NT2/D1 (cell line): Measurements from ENCODE around the gene FAP.

Experiments
- SUZ12 ChIP-seq: IDR thresholded peaks from 2 replicates; pipeline ENCODE4 v1.6.1; 2011; ENCODE audit not compliant: insufficient read length, insufficient read depth; ENCODE audit errors: extremely low read depth
- YY1 ChIP-seq: IDR thresholded peaks from 2 replicates; pipeline ENCODE4 v1.6.1; 2011; ENCODE audit not compliant: insufficient read length, insufficient read depth
- ZNF274 ChIP-seq: IDR thresholded peaks from 2 replicates; pipeline ENCODE4 v1.6.1; 2011; ENCODE audit warnings: mild to moderate bottlenecking, low read depth, low read length

DNA sequence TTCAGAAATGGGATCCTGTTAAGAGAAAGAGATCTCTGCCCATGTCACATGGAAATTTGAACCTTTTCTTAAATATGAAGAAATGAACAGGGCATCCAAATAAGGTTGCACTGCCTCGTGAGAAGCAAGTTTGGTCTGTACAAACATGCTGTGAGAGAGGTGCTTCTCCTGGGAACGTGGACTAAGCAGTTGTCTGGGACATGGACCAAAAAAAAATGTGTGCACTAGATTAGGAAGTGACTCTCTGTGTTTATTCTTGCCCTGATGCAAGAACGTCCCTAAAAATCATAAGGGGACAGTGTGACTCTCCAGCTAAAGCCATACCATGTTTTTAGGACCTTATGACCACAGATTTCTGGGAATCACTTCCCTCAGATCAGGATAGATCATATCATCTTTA is 67.5 kb downstream of the FAP start:
- no peak for TF ChIP-seq YY1
- no peak for TF ChIP-seq ZNF274
- TF ChIP-seq SUZ12 = no peak
